A673 (cell line): ENCODE results near the gene AMOT. TPM values are rescaled to one million over a fixed set of nuclear protein-coding genes. Genes with fewer than 3 reads are reported as not detected.

ENCODE experiments used
- BruUV-seq: library from RNA; stranded (reverse); fragments of 400-500 nt; replicated peaks from 2 replicates; lab custom pipeline; 2021; lab: Mats Ljungman, UMichigan
- CTCF ChIA-PET: fragments of 300-600 bp; sonication (Branson Sonifier 250); formaldehyde crosslinking; loops from one replicate; lab custom pipeline; 2022; ENCODE audit warnings: antibody characterized with exemption; lab: Charles Lee
- POLR2A ChIA-PET: fragments of 300-600 bp; sonication (Branson Sonifier 250); formaldehyde crosslinking; loops from one replicate; lab custom pipeline; 2022; ENCODE audit warnings: antibody characterized with exemption; ENCODE audit not compliant: low non-redundant PET; lab: Charles Lee
- DNase-seq: peaks from one replicate; pipeline ENCODE4 v3.0.0-alpha.2; 2015; ENCODE audit warnings: low spot score
- H3K27ac ChIP-seq: fragments of 200-600 bp; sonication (generic); 2 replicates; pipeline ENCODE4 v1.5.1; 2016; ENCODE audit warnings: mixed run types, low read depth, mild to moderate bottlenecking, mixed read lengths, antibody characterized with exemption, low read length; ENCODE audit not compliant: poor library complexity, severe bottlenecking
- H3K27me3 ChIP-seq: fragments of 200-600 bp; sonication (generic); replicated peaks from 2 replicates; pipeline ENCODE4 v1.6.1; 2017; ENCODE audit warnings: mixed run types, low read depth, mild to moderate bottlenecking, mixed read lengths, antibody characterized with exemption, low read length; ENCODE audit not compliant: insufficient read depth, poor library complexity
- H3K36me3 ChIP-seq: fragments of 200-600 bp; sonication (generic); 2 replicates; pipeline ENCODE4 v1.6.1; 2016; ENCODE audit warnings: mixed run types, mild to moderate bottlenecking, mixed read lengths, antibody characterized with exemption, low read length; ENCODE audit not compliant: insufficient read depth, poor library complexity, severe bottlenecking
- H3K4me1 ChIP-seq: fragments of 200-600 bp; sonication (generic); 2 replicates; pipeline ENCODE4 v1.6.1; 2017; ENCODE audit warnings: mixed run types, mild to moderate bottlenecking, mixed read lengths, antibody characterized with exemption, low read length; ENCODE audit not compliant: insufficient read depth, poor library complexity, severe bottlenecking
- H3K4me3 ChIP-seq: fragments of 200-600 bp; sonication (generic); 2 replicates; pipeline ENCODE4 v1.5.1; 2016; ENCODE audit warnings: low read depth, mixed run types, mild to moderate bottlenecking, mixed read lengths, low read length; ENCODE audit not compliant: poor library complexity, severe bottlenecking
- H3K9me3 ChIP-seq: fragments of 200-600 bp; sonication (generic); 2 replicates; pipeline ENCODE4 v1.6.1; 2016; ENCODE audit warnings: mixed run types, low read depth, mild to moderate bottlenecking, mixed read lengths, antibody characterized with exemption, low read length; ENCODE audit not compliant: poor library complexity, severe bottlenecking
- CTCF ChIP-seq: fragments of 300-800, 200-600 bp; sonication (generic); conservative IDR thresholded peaks from 2 replicates; pipeline ENCODE4 v1.5.1; 2017; ENCODE audit warnings: low read depth, mild to moderate bottlenecking, antibody characterized with exemption, low read length, moderate library complexity, mixed read lengths
- EZH2 ChIP-seq: fragments of 200-600 bp; sonication (generic); IDR thresholded peaks from 2 replicates; pipeline ENCODE4 v1.6.1; 2017; ENCODE audit warnings: borderline replicate concordance, low read depth, mild to moderate bottlenecking, mixed read lengths, antibody characterized with exemption, low read length; ENCODE audit not compliant: poor library complexity, severe bottlenecking
- intact Hi-C: fragments of 100-400 bp; cut with micrococcal nuclease; formaldehyde crosslinking; loops from one replicate; pipeline ENCODE4 v1.10.0; 2022; ENCODE audit not compliant: unreplicated experiment
- total RNA-seq: library from RNA; stranded (reverse); gene quantifications from 2 replicates; pipeline ENCODE4 v1.2.3, GENCODE V29; 2021

AMOT gene
- total RNA-seq, 1 experiment from 2014 or later, result 2.6 TPM

DNA sequence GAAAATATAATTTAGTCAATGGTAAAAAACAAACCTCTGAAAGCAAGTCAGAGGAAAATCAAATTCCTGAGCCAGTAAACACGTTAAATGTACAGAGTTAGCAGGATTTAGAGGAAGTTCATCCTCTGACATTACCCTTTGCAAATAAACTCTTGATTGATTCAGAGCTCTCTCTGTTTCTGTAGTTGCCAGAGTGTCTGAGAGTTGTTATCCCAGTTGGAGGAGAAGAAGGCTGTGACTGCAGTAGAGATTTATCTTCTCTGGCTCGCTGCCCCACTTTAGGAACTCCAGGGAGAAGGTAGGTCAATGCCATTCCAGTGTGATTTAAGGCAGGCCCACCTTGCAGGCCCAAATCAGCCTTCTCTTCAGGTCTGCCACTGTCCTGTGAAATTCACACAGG, 6.2 kb upstream of the AMOT start:
- TF ChIP-seq CTCF, result no peak
- TF ChIP-seq EZH2, result no peak
- no TSS peak for BruUV-seq
- Histone ChIP-seq H3K4me1 (no peaks in the 10 kb centered on the region), H3K9me3 (no peaks in the 10 kb centered on the region), H3K36me3 (no peaks in the 10 kb centered on the region), H3K27me3 (no peaks in the 10 kb centered on the region), H3K4me3 (no peak overlapping the region), H3K27ac (no peak overlapping the region)
- intact Hi-C loops, result no loop called here
- DNase-seq, result no peak
- ChIA-PET POLR2A (no interaction called here), CTCF (no interaction called here)

DNA sequence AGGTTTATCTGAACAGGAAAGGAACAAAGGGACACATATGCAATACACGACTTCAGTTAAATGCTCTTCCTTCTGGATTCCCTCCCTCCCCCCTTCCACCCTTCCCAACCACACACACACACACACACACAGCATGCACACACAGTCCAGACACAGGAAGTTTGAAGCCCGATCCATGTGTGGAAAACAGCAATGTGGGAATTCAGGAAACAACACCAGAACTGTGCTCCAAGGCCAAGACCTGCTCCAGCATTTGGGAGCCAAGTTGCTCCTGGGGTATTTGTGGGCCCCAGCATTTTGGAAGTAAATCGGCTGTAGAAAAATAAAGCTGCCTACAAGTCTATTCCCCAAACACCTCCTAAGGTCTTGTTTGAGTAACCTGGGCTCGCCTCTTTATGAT, 5.6 kb upstream of the AMOT start:
- CTCF ChIA-PET, result no interaction called here
- no TSS peak for BruUV-seq
- DNase-seq, result no peak

GRCh38 chrX:112844250-112844649, 3.6 kb upstream of the AMOT start:
- H3K36me3 ChIP-seq, result no peaks in the 10 kb centered on the region
- TF ChIP-seq EZH2 (no peak), CTCF (no peak)
- ChIA-PET CTCF (no interaction called here), POLR2A (no interaction called here)
- no peaks in the 10 kb centered on the region for H3K9me3 ChIP-seq
- BruUV-seq, result no TSS peak
- no peak overlapping the region for H3K4me3 ChIP-seq
- no peak overlapping the region for H3K27ac ChIP-seq
- intact Hi-C loops, result no loop called here
- DNase-seq, result no peak
- H3K4me1 ChIP-seq, result no peaks in the 10 kb centered on the region
- no peaks in the 10 kb centered on the region for H3K27me3 ChIP-seq

More for the DNA sequence above, 5.6 kb upstream of the AMOT start:
- intact Hi-C loops, result no loop called here
- Histone ChIP-seq H3K4me1 (no peaks in the 10 kb centered on the region), H3K27me3 (no peaks in the 10 kb centered on the region), H3K9me3 (no peaks in the 10 kb centered on the region), H3K27ac (no peak overlapping the region), H3K36me3 (no peaks in the 10 kb centered on the region), H3K4me3 (no peak overlapping the region)
- POLR2A ChIA-PET, result no interaction called here
- TF ChIP-seq CTCF (no peak), EZH2 (no peak)
